D721Med (cell line): ENCODE measurements around the gene NVL.

Experiments
- DNase-seq: peaks from one replicate; pipeline ENCODE4 v3.0.0; 2011; ENCODE audit warnings: low spot score; ENCODE audit not compliant: insufficient read length
- FAIRE-seq: peaks from 2 replicates; lab custom pipeline; 2011; peaks lifted over from hg19 to GRCh38; lab: Jason Lieb, UNC
- CTCF ChIP-seq: IDR thresholded peaks from 2 replicates; pipeline ENCODE4 v1.5.1; 2012; ENCODE audit warnings: mild to moderate bottlenecking, control low read depth; ENCODE audit not compliant: insufficient read depth; ENCODE audit errors: missing control alignments

Gene NVL

GRCh38 chr1:224276771-224277487 lies 53.0 kb downstream of the NVL start:
- no peak for DNase-seq
- FAIRE-seq, result peak; percentile 89
- no peak for TF ChIP-seq CTCF

GRCh38 chr1:224274970-224275626 lies 54.9 kb downstream of the NVL start:
- peak; percentile 92 for FAIRE-seq
- TF ChIP-seq CTCF, result no peak
- DNase-seq, result no peak

- FAIRE-seq (no peak), DNase-seq (no peak)
- TF ChIP-seq CTCF, result no peak
These were observed 56.3 kb downstream of the NVL start for GRCh38 chr1:224273641-224274040.

- FAIRE-seq (no peak), DNase-seq (no peak)
- no peak for TF ChIP-seq CTCF
These were observed 58.9 kb downstream of the NVL start for GRCh38 chr1:224271106-224271505.

- DNase-seq, result no peak
- no peak for TF ChIP-seq CTCF
- no peak for FAIRE-seq
These were observed 62.0 kb downstream of the NVL start for GRCh38 chr1:224267925-224268324.

- no peak for TF ChIP-seq CTCF
- no peak for DNase-seq
- no peak for FAIRE-seq
These were observed 62.8 kb downstream of the NVL start for GRCh38 chr1:224266915-224267856.
